RWPE2 (cell line): ENCODE data around the gene MANF.

Experiments
- ATAC-seq: fragments of 200-7000 bp; cut with Tn5 transposase; 3 replicates; pipeline ENCODE4 v1.9.1; 2021; ENCODE audit warnings: low read depth
- DNase-seq: peaks from one replicate; pipeline ENCODE4 v3.0.0-alpha.2; 2020; ENCODE audit warnings: low spot score
- H3K27ac ChIP-seq: fragments of 450-650 bp; 2 replicates; pipeline ENCODE4 v1.5.1; 2017; ENCODE audit warnings: mild to moderate bottlenecking; ENCODE audit not compliant: poor library complexity, severe bottlenecking
- H3K27me3 ChIP-seq: fragments of 250-450 bp; sonication (Bioruptor Pico); 2 replicates; pipeline ENCODE4 v1.5.1; 2021; ENCODE audit warnings: mild to moderate bottlenecking, moderate library complexity; ENCODE audit not compliant: insufficient read depth, poor library complexity, severe bottlenecking
- H3K36me3 ChIP-seq: fragments of 250-450 bp; sonication (Bioruptor Pico); 2 replicates; pipeline ENCODE4 v1.5.1; 2020; ENCODE audit warnings: low read depth, mild to moderate bottlenecking, moderate library complexity
- H3K4me1 ChIP-seq: fragments of 250-450 bp; sonication (Bioruptor Pico); 2 replicates; pipeline ENCODE4 v1.5.1; 2021; ENCODE audit warnings: mild to moderate bottlenecking, moderate library complexity; ENCODE audit not compliant: insufficient read depth, poor library complexity, severe bottlenecking
- H3K4me3 ChIP-seq: fragments of 250-450 bp; sonication (Bioruptor Pico); 2 replicates; pipeline ENCODE4 v1.5.1; 2021; ENCODE audit warnings: mild to moderate bottlenecking, moderate library complexity; ENCODE audit not compliant: severe bottlenecking
- H3K9me3 ChIP-seq: fragments of 250-450 bp; sonication (Bioruptor Pico); 2 replicates; pipeline ENCODE4 v1.5.1; 2021; ENCODE audit warnings: mild to moderate bottlenecking, moderate library complexity; ENCODE audit not compliant: severe bottlenecking
- TF ChIP-seq, protein P1 (sequence below): fragments of 450-650 bp; IDR thresholded peaks from one replicate; pipeline ENCODE4 v1.5.1; 2017; ENCODE audit warnings: mild to moderate bottlenecking, moderate library complexity; ENCODE audit not compliant: poor library complexity, severe bottlenecking

Gene MANF

GRCh38 chr3:51374456-51374855, 10.6 kb upstream of the MANF start:
- no peaks in the 10 kb centered on the region for H3K9me3 ChIP-seq
- H3K4me3 ChIP-seq = no peak overlapping the region
- ATAC-seq = no peak
- DNase-seq = peak; percentile 21
- no peaks in the 10 kb centered on the region for H3K27me3 ChIP-seq
- no peak overlapping the region for H3K27ac ChIP-seq
- H3K4me1 ChIP-seq = no peaks in the 10 kb centered on the region
- no peaks in the 10 kb centered on the region for H3K36me3 ChIP-seq
- TF ChIP-seq, protein P1, sequence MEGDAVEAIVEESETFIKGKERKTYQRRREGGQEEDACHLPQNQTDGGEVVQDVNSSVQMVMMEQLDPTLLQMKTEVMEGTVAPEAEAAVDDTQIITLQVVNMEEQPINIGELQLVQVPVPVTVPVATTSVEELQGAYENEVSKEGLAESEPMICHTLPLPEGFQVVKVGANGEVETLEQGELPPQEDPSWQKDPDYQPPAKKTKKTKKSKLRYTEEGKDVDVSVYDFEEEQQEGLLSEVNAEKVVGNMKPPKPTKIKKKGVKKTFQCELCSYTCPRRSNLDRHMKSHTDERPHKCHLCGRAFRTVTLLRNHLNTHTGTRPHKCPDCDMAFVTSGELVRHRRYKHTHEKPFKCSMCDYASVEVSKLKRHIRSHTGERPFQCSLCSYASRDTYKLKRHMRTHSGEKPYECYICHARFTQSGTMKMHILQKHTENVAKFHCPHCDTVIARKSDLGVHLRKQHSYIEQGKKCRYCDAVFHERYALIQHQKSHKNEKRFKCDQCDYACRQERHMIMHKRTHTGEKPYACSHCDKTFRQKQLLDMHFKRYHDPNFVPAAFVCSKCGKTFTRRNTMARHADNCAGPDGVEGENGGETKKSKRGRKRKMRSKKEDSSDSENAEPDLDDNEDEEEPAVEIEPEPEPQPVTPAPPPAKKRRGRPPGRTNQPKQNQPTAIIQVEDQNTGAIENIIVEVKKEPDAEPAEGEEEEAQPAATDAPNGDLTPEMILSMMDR = no peak

DNA sequence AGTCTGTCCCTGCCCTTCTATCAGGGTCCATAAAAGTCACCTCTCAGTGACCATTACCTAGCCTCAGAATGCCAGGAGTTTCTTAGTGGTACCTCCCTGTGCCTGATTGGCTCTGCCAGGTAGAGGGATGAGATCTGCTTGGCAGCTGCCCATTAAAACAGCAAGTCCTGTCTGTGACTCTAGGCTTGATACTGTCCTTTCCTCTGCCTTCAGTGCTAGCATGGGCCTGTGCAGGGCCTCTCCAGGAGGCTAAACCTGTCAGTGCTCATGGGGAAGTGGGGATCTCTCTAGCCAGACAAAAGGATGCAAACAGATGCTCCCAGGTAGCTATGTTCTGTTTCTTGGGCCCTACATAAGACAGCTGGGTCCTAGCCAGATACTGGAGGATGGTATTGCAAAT, 10.0 kb upstream of the MANF start:
- Histone ChIP-seq H3K9me3 (no peaks in the 10 kb centered on the region), H3K4me3 (no peak overlapping the region), H3K4me1 (no peaks in the 10 kb centered on the region), H3K27ac (no peak overlapping the region), H3K27me3 (no peaks in the 10 kb centered on the region), H3K36me3 (no peaks in the 10 kb centered on the region)
- ATAC-seq (no peak), DNase-seq (peak; percentile 6)
- TF ChIP-seq, protein P1 = no peak

GRCh38 chr3:51375571-51375970, 9.5 kb upstream of the MANF start:
- Histone ChIP-seq H3K27ac (no peak overlapping the region), H3K36me3 (no peaks in the 10 kb centered on the region), H3K4me3 (no peak overlapping the region), H3K27me3 (no peaks in the 10 kb centered on the region), H3K4me1 (no peaks in the 10 kb centered on the region), H3K9me3 (no peaks in the 10 kb centered on the region)
- ATAC-seq = no peak
- DNase-seq = peak; percentile 15
- TF ChIP-seq, protein P1 = no peak

DNA sequence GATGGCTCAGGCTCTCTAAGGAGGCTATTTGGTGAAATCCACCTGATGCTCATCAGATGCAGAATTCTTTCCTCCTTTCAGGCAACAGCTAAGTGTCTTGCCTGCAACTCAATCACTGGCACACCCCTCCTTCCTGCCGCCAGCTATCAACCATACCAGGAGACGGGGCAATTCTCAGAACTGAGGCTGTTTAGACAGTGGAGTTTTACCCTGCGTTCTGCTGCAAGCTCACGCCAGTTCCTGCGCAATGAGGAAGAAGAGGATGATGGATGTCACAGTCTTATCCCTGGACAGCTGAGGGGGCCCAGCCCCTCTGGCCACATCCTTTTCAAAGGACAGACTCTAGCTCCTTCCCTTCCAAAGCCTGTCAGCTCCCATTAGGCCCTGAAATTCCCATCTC, 7.0 kb upstream of the MANF start:
- no peak for ATAC-seq
- Histone ChIP-seq H3K36me3 (no peaks in the 10 kb centered on the region), H3K4me1 (no peaks in the 10 kb centered on the region), H3K27ac (no peak overlapping the region), H3K27me3 (no peaks in the 10 kb centered on the region), H3K4me3 (no peak overlapping the region), H3K9me3 (no peaks in the 10 kb centered on the region)
- peak; percentile 12 for DNase-seq
- TF ChIP-seq, protein P1 = no peak

- Histone ChIP-seq H3K9me3 (no peaks in the 10 kb centered on the region), H3K4me1 (peaks cover 3% of the 10 kb centered on the region)
Observed at GRCh38 chr3:51378726-51379125, 6.4 kb upstream of the MANF start.

More at GRCh38 chr3:51378726-51379125, 6.4 kb upstream of the MANF start:
- Histone ChIP-seq H3K27me3 (no peaks in the 10 kb centered on the region), H3K27ac (no peak overlapping the region), H3K4me3 (no peak overlapping the region), H3K36me3 (peaks cover 4% of the 10 kb centered on the region)
- peak; percentile 6 for DNase-seq
- ATAC-seq = no peak
- TF ChIP-seq, protein P1 = no peak
